ENCODE measurements around the gene AMMECR1. TPM values are rescaled to one million over a fixed set of nuclear protein-coding genes. Genes with fewer than 3 reads are reported as not detected.

AMMECR1 gene
- polyA plus RNA-seq, 3 donors = 1.3 to 5.5 (median 1.5) TPM

- 3 to 35% (median 7%) methylated on average over 12 of the region's 12 CpGs for WGBS, 3 donors
- no peak overlapping the region for H3K27ac ChIP-seq (ENCODE audit: low read depth, low read length)
Observed at GRCh38 chrX:110316351-110317060, 1.4 kb downstream of the AMMECR1 start.

GRCh38 chrX:110315551-110315950, 2.3 kb downstream of the AMMECR1 start:
- WGBS, 3 donors = 63 to 87% (median 79%) methylated on average over 1 of the region's 1 CpG
- H3K27ac ChIP-seq (ENCODE audit: low read depth, low read length) = no peak overlapping the region

GRCh38 chrX:110311437-110312230, 6.3 kb downstream of the AMMECR1 start:
- no peak overlapping the region for H3K27ac ChIP-seq (ENCODE audit: low read depth, low read length)
- 81 to 95% (median 82%) methylated on average over 1 of the region's 1 CpG for WGBS, 3 donors

GRCh38 chrX:110310896-110311295, 7.0 kb downstream of the AMMECR1 start:
- no peak overlapping the region for H3K27ac ChIP-seq (ENCODE audit: low read depth, low read length)
- WGBS, 3 donors = 24 to 82% (median 58%) methylated on average over 1 of the region's 1 CpG

DNA sequence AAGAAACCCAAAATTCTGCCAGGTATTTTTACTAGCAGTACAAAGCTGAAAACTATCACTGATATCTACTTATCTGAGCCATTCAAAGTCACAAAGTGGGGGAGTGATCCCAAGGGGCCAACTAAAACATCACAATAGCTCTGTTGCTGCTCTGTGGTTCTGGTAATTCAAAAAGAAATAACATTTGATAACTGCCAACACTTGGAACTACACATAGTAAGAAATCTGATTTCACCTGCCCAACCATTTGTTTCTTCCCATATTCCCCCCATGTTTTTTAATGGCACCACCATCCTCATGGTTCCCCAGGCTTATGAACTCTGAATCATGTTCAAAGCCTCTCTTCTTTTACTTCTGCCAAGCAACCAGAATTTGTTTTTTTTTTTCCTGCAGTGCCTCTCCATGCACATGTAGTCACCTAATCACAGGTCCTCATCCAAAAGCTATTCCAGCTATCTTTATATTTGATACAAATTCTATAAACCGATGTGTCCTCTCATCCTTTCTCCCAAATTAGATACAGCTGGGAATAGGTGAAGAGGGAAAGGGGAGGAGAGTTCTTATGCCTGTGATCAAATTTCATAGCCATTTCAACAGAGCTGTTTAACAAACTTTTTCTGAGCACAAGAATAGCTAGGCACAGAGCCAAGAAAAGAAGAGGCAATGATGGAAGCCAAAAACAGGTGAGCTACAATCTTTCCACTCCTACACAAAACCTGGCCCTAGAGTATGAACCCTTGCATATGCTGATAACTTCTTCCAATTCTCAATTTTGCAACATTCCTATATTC, 7.7 kb downstream of the AMMECR1 start:
- no peak overlapping the region for H3K27ac ChIP-seq (ENCODE audit: low read depth, low read length)
- WGBS, 3 donors = 55 to 85% (median 65%) methylated on average over 1 of the region's 1 CpG

DNA sequence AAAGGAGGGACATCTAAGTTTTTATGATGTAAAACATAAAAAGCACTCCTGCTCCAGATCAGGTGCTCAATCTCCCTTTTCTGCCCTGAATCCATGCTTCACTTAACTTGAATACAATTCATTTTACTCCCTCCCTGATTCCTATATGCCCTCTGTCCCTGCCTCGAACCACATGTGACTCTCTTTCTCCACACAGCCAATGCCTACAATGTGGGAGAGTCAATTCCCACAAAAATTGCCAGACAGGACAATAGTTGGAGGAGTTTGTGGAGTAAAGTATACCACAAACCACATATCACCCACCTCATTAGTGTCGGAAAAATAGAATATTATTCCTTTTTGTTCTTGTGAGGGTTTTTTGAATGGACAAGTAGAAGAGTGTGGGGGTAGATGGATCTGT, 9.7 kb downstream of the AMMECR1 start:
- 89 to 100% (median 94%) methylated on average over 2 of the region's 2 CpGs for WGBS, 3 donors

GRCh38 chrX:110304884-110305283, 13.0 kb downstream of the AMMECR1 start:
- H3K27ac ChIP-seq (ENCODE audit: low read depth, low read length) = no peak overlapping the region

More for the DNA sequence above, 9.7 kb downstream of the AMMECR1 start:
- no peak overlapping the region for H3K27ac ChIP-seq (ENCODE audit: low read depth, low read length)

DNA sequence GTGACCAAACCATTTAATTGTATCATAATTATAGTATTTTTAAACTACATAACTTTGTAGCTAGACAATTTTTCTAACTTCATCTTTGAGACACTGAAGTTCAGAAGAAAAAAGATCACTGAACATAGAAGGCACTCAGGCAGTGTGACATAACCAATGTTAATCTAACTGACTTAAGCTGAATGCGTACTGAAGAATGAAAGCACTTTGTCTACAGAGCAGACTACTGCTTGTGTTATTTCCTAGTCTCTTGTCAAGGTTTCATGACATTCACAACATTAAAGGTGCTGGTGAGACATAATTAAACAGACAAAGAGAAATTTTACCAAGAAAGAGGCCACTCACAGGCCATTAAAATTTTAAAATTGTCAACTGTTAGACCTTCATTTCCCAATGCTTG, 13.5 kb downstream of the AMMECR1 start:
- 72 to 95% (median 91%) methylated on average over 1 of the region's 1 CpG for WGBS, 3 donors

DNA sequence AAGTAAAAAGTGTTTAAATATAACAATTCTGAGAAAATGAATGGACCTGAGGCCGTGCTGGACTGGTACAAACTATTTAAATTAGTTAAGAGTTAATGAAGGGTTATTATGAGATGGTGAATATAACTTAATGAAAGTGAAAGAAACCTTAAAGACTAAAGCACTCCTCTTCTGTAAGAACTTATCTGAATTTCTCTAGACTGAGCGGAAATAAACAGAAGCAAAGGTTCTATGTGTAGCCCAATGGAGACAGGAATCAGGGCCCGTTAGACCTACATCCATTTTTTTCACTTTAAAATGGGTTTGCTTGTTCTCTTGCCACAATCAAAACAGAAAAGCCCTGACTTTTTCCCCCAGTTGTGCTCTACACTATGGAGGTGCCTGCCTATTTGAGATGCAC, 14.9 kb downstream of the AMMECR1 start:
- WGBS, 3 donors = 76 to 97% (median 92%) methylated on average over 3 of the region's 3 CpGs

More for the DNA sequence above, 13.5 kb downstream of the AMMECR1 start:
- H3K27ac ChIP-seq (ENCODE audit: low read depth, low read length) = no peak overlapping the region

DNA sequence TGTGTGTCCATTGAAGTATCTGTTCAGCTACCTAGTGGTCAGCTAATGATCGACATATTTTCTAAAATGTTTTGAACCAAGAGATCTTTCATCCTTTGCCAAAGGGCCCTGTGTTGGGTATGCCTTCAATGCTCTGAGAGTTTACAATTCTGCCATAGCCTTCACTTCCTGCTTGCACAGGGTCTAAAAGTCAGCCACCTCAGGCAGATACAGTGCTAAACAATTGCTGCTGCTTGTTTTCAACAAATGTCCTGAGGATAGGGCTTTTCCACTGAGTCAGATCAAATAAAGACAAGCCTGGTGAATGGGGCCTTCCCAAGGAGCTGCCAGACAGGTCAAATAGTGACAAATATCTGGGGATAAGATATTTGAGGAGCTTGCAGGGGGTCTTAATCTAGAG, 16.7 kb downstream of the AMMECR1 start:
- no peak overlapping the region for H3K27ac ChIP-seq (ENCODE audit: low read depth, low read length)
- 86 to 100% (median 89%) methylated on average over 1 of the region's 1 CpG for WGBS, 3 donors

More for the DNA sequence above, 14.9 kb downstream of the AMMECR1 start:
- no peak overlapping the region for H3K27ac ChIP-seq (ENCODE audit: low read depth, low read length)

- H3K27ac ChIP-seq (ENCODE audit: low read depth, low read length) = no peak overlapping the region
- WGBS, 3 donors = 81 to 98% (median 87%) methylated on average over 2 of the region's 2 CpGs
Observed at GRCh38 chrX:110294087-110294486, 23.8 kb downstream of the AMMECR1 start.

- no peak overlapping the region for H3K27ac ChIP-seq (ENCODE audit: low read depth, low read length)
Observed at GRCh38 chrX:110293658-110294057, 24.2 kb downstream of the AMMECR1 start.

DNA sequence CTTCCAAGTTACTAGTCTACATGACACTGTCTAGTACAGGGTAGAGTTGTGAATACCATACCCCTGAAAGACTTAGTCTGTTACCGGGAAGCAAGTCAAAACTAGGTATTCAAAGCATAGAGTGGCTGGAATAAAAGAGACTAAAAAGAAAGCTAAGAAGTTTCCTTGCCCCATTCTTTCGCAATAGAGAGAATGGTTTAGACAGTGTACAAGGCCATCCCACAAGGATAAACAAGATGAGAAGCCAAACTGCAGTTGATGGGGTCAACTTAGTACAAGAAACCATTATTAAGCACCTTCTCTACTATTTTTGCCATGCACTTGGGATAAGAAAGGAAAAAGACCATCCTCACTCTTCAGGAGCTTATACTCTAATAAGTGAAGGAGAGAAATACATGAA, 30.3 kb downstream of the AMMECR1 start:
- H3K27ac ChIP-seq (ENCODE audit: low read depth, low read length) = no peak overlapping the region
- WGBS, 3 donors = 77 to 99% (median 97%) methylated on average over 2 of the region's 2 CpGs

DNA sequence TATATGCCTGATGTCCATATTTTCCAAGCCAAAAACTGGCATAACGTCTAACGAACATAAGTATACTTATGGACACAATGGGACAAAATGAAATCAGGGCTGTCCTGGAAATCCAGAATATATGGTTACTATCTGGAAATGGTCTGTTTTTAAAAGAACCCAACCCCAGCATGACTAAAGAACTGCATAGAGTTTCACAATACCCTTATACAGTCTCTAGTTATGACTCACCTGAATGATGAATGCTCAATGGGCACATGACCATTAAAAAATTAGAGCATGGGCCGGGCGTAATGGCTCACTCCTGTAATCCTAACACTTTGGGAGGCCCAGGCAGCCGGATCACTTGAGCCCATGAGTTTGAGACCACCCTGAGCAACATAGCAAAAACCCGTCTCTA, 31.8 kb downstream of the AMMECR1 start:
- no peak overlapping the region for H3K27ac ChIP-seq (ENCODE audit: low read depth, low read length)
- WGBS, 3 donors = 83 to 92% (median 89%) methylated on average over 6 of the region's 6 CpGs

GRCh38 chrX:110284159-110284558, 33.7 kb downstream of the AMMECR1 start:
- WGBS, 3 donors = 68 to 89% (median 73%) methylated on average over 2 of the region's 2 CpGs
- no peak overlapping the region for H3K27ac ChIP-seq (ENCODE audit: low read depth, low read length)

DNA sequence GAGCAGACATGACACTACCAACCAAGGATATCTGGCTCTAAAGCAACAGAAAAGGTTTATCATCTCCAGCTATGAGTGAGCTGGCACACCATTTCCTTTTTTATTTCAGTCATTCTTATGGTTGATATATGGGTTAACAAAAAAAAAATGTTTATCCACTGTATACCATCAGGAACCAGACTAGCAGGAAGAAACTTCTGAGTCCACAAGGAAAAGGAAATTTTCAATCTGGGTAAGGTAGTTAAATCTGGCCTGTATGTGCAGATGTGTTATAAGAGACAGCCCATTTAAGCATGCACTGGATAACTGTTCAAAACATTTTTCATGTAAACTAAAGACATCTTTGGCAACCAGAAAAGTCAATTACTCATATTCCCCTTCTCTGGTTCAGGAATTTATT, 35.0 kb downstream of the AMMECR1 start:
- no peak overlapping the region for H3K27ac ChIP-seq (ENCODE audit: low read depth, low read length)

DNA sequence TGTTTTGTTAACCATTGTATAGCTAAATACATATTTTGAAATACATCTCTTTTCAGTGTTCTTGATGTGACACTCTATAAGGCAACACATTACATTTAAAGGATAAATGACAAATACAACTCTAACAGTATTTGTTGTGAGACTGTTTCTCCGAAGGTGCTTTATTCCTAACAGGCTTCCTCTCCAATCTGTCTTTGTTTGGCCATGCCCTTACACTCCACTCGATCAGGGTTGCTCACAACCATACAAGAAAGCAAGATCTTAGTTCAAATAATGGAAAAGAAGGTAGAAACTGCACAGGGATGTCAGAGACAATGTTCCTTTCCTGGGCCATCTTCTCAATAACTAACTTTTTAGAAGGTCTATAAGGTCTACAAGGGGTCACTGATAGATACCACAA, 36.5 kb downstream of the AMMECR1 start:
- H3K27ac ChIP-seq (ENCODE audit: low read depth, low read length) = no peak overlapping the region
- 26 to 93% (median 78%) methylated on average over 2 of the region's 2 CpGs for WGBS, 3 donors

GRCh38 chrX:110280954-110281353, 36.9 kb downstream of the AMMECR1 start:
- H3K27ac ChIP-seq (ENCODE audit: low read depth, low read length) = no peak overlapping the region

DNA sequence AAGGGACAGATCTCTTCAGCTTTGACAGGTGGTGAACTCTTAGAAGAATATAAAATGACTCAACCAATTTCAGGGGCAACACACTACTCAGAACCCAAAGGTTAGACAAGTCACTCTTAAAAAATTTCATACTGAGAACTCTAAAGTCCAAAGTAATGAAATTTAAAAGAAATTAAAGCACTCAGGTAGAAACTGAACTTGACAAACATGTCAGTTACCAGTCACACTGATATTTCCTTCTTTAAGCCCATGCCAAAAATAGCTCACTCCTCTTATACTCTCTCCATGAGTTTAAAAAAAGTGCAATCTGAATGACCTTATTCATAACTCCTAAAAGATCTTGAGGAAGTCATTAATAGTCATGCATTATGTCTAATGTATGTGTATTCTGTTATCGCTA, 40.3 kb downstream of the AMMECR1 start:
- 69 to 89% (median 83%) methylated on average over 1 of the region's 1 CpG for WGBS, 3 donors

More for the DNA sequence above, 40.3 kb downstream of the AMMECR1 start:
- no peak overlapping the region for H3K27ac ChIP-seq (ENCODE audit: low read depth, low read length)
